HG02884 (cell line): Measurements from ENCODE around the gene GRIN3B.

Source experiments
- ATAC-seq: cut with Tn5 transposase; IDR thresholded peaks from one replicate; pipeline ENCODE4 v1.9.1; 2021; ENCODE audit warnings: mild to moderate bottlenecking, moderate library complexity; ENCODE audit not compliant: unreplicated experiment

The GRIN3B gene

GRCh38 chr19:990746-991145 is 9.5 kb upstream of the GRIN3B start:
- no peak for ATAC-seq

- ATAC-seq: no peak
Measured at GRCh38 chr19:991174-991931, 8.9 kb upstream of the GRIN3B start.

- no peak for ATAC-seq
Measured at GRCh38 chr19:991932-992669, 8.1 kb upstream of the GRIN3B start.

GRCh38 chr19:992670-993055 is 7.6 kb upstream of the GRIN3B start:
- ATAC-seq: no peak

- ATAC-seq: no peak
Measured at GRCh38 chr19:993361-993830, 6.8 kb upstream of the GRIN3B start.

GRCh38 chr19:993831-994393 is 6.3 kb upstream of the GRIN3B start:
- ATAC-seq: no peak

- ATAC-seq: no peak
Measured at GRCh38 chr19:994516-994915, 5.7 kb upstream of the GRIN3B start.

GRCh38 chr19:995051-995827 is 5.0 kb upstream of the GRIN3B start:
- no peak for ATAC-seq

GRCh38 chr19:996051-996838 is 4.0 kb upstream of the GRIN3B start:
- ATAC-seq: no peak

GRCh38 chr19:998064-998463 is 2.2 kb upstream of the GRIN3B start:
- ATAC-seq: no peak

GRCh38 chr19:999379-999719 is 870 bp upstream of the GRIN3B start:
- no peak for ATAC-seq

- ATAC-seq: no peak
Measured at GRCh38 chr19:1000591-1001537, 645 bp downstream of the GRIN3B start.

GRCh38 chr19:1001538-1002166 is 1.4 kb downstream of the GRIN3B start:
- ATAC-seq: no peak

GRCh38 chr19:1002600-1002999 is 2.4 kb downstream of the GRIN3B start:
- no peak for ATAC-seq

- no peak for ATAC-seq
Measured at GRCh38 chr19:1003283-1003682, 3.1 kb downstream of the GRIN3B start.

GRCh38 chr19:1004204-1004802 is 4.1 kb downstream of the GRIN3B start:
- ATAC-seq: no peak

- ATAC-seq: no peak
Measured at GRCh38 chr19:1004803-1005664, 4.8 kb downstream of the GRIN3B start.
